SU-DHL-6 (cell line): ENCODE measurements around the gene ANKRD23.

Experiments
- H2AFZ ChIP-seq: fragments of 200-600 bp; sonication (generic); 2 replicates; pipeline ENCODE4 v1.6.1; 2014; ENCODE audit warnings: low read depth, mild to moderate bottlenecking, moderate library complexity, mixed read lengths, antibody characterized with exemption, low read length; ENCODE audit not compliant: severe bottlenecking
- H3F3A ChIP-seq: fragments of 200-600 bp; shearing (Covaris generic); 2 replicates; pipeline ENCODE4 v1.6.0; 2016; ENCODE audit warnings: antibody characterized with exemption, mild to moderate bottlenecking; ENCODE audit not compliant: insufficient read depth
- H3K27ac ChIP-seq: fragments of 200-600 bp; sonication (generic); 2 replicates; pipeline ENCODE4 v1.5.1; 2016; ENCODE audit warnings: low read depth, mild to moderate bottlenecking, low read length, moderate library complexity, mixed read lengths
- H3K27me3 ChIP-seq: fragments of 200-600 bp; sonication (generic), shearing (Covaris generic); 2 replicates; pipeline ENCODE4 v1.6.0; 2014; ENCODE audit warnings: mild to moderate bottlenecking, low read length
- H3K36me3 ChIP-seq: fragments of 200-600 bp; sonication (generic); 2 replicates; pipeline ENCODE4 v1.6.1; 2014; ENCODE audit warnings: mild to moderate bottlenecking, low read length, mixed read lengths
- H3K4me2 ChIP-seq: fragments of 300-600, 200-600 bp; shearing (Covaris generic), sonication (generic); 2 replicates; pipeline ENCODE4 v1.6.0; 2014; ENCODE audit warnings: low read length, low read depth, mild to moderate bottlenecking; ENCODE audit not compliant: poor library complexity, severe bottlenecking
- H3K4me3 ChIP-seq: fragments of 200-600 bp; sonication (generic); 2 replicates; pipeline ENCODE4 v1.5.1; 2014; ENCODE audit warnings: antibody characterized with exemption, low read length, mild to moderate bottlenecking, mixed read lengths; ENCODE audit not compliant: insufficient read depth, poor library complexity, severe bottlenecking
- H3K79me2 ChIP-seq: fragments of 200-600 bp; sonication (generic); 2 replicates; pipeline ENCODE4 v1.6.1; 2014; ENCODE audit warnings: mild to moderate bottlenecking, low read length, moderate library complexity; ENCODE audit not compliant: insufficient read depth
- H3K9ac ChIP-seq: fragments of 200-600 bp; sonication (generic); 2 replicates; pipeline ENCODE4 v1.7.0; 2014; ENCODE audit warnings: mild to moderate bottlenecking, low read length
- H3K9me2 ChIP-seq: fragments of 200-600 bp; sonication (generic); replicated peaks from 2 replicates; pipeline ENCODE4 v1.6.1; 2014; ENCODE audit warnings: low read length; ENCODE audit not compliant: insufficient read depth
- H3K9me3 ChIP-seq: fragments of 200-600 bp; sonication (generic); 2 replicates; pipeline ENCODE4 v1.6.1; 2014; ENCODE audit warnings: low read length, mixed read lengths; ENCODE audit not compliant: insufficient read depth
- H4K20me1 ChIP-seq: fragments of 200-600 bp; sonication (generic); 2 replicates; pipeline ENCODE4 v1.6.1; 2014; ENCODE audit warnings: low read depth, mild to moderate bottlenecking, antibody characterized with exemption, low read length, moderate library complexity, mixed read lengths
- CTCF ChIP-seq: fragments of 200-600 bp; sonication (generic); IDR thresholded peaks from one replicate; pipeline ENCODE4 v1.5.1; 2017; ENCODE audit warnings: antibody characterized with exemption, mild to moderate bottlenecking, low read length, moderate library complexity; ENCODE audit not compliant: insufficient read depth, poor library complexity, severe bottlenecking
- EZH2phosphoT487 ChIP-seq: fragments of 200-600 bp; sonication (generic), shearing (Covaris generic); conservative IDR thresholded peaks from 2 replicates; pipeline ENCODE4 v1.6.1; 2018; ENCODE audit warnings: mild to moderate bottlenecking, antibody characterized with exemption, low read length, moderate library complexity, mixed read lengths

The ANKRD23 gene

GRCh38 chr2:96819876-96820511 lies 23.8 kb downstream of the ANKRD23 start:
- Histone ChIP-seq H3K27ac (no peak overlapping the region), H3K79me2 (peaks cover 51% of the 10 kb centered on the region)

GRCh38 chr2:96819128-96819875 lies 24.5 kb downstream of the ANKRD23 start:
- peaks cover 46% of the 10 kb centered on the region for H3K79me2 ChIP-seq
- no peaks in the 10 kb centered on the region for H3K9me2 ChIP-seq
- no peak overlapping the region for H3K27ac ChIP-seq
- H3K4me2 ChIP-seq = peak overlapping the region; percentile 31
- H3F3A ChIP-seq = no peaks in the 10 kb centered on the region; the same call in 1 of the 2 replicates
- H2AFZ ChIP-seq = no peak overlapping the region
- no peak overlapping the region for H3K9ac ChIP-seq
- no peaks in the 10 kb centered on the region for H3K27me3 ChIP-seq
- H3K9me3 ChIP-seq = no peaks in the 10 kb centered on the region
- no peak for TF ChIP-seq CTCF
- no peak for TF ChIP-seq EZH2phosphoT487
- H3K36me3 ChIP-seq = no peaks in the 10 kb centered on the region
- no peaks in the 10 kb centered on the region; the same call in 1 of the 2 replicates for H4K20me1 ChIP-seq
- H3K4me3 ChIP-seq = no peak overlapping the region

More at GRCh38 chr2:96819876-96820511, 23.8 kb downstream of the ANKRD23 start:
- H3K4me2 ChIP-seq = no peak overlapping the region
- H3F3A ChIP-seq = no peaks in the 10 kb centered on the region; the same call in 1 of the 2 replicates
- TF ChIP-seq CTCF (no peak), EZH2phosphoT487 (no peak)
- no peaks in the 10 kb centered on the region for H3K36me3 ChIP-seq
- no peak overlapping the region for H3K4me3 ChIP-seq
- no peaks in the 10 kb centered on the region for H3K9me2 ChIP-seq
- H3K9me3 ChIP-seq = no peaks in the 10 kb centered on the region
- no peaks in the 10 kb centered on the region for H3K27me3 ChIP-seq
- no peak overlapping the region for H2AFZ ChIP-seq
- no peaks in the 10 kb centered on the region; the same call in 1 of the 2 replicates for H4K20me1 ChIP-seq
- no peak overlapping the region for H3K9ac ChIP-seq

- Histone ChIP-seq H3K9me3 (no peaks in the 10 kb centered on the region), H3K79me2 (peaks cover 43% of the 10 kb centered on the region), H3K9ac (peak overlapping the region; percentile 72; the same call in 1 of the 2 replicates), H3K4me3 (peak overlapping the region; percentile 76), H2AFZ (no peak overlapping the region), H3K36me3 (no peaks in the 10 kb centered on the region), H3F3A (no peaks in the 10 kb centered on the region; the same call in 1 of the 2 replicates), H3K27ac (no peak overlapping the region), H3K27me3 (no peaks in the 10 kb centered on the region), H4K20me1 (no peaks in the 10 kb centered on the region; the same call in 1 of the 2 replicates), H3K4me2 (peak overlapping the region; percentile 61), H3K9me2 (no peaks in the 10 kb centered on the region)
- TF ChIP-seq CTCF (no peak), EZH2phosphoT487 (no peak)
Measured at GRCh38 chr2:96817882-96818281, 25.9 kb downstream of the ANKRD23 start.
